HUES48 (cell line): ENCODE results near the gene ITGB4.
"Not testable (repeated sequence)": the region's sequence is repeated elsewhere in the genome, so short reads cannot be mapped to it uniquely, and the experiment has no call there.

Source experiments
- H3K27ac ChIP-seq: one replicate; pipeline ENCODE4 v1.7.0; 2013; ENCODE audit warnings: low read depth, low read length, inconsistent platforms
- H3K27me3 ChIP-seq: 2 replicates; pipeline ENCODE4 v1.6.1; 2013; ENCODE audit warnings: mild to moderate bottlenecking, low read length; ENCODE audit not compliant: control insufficient read depth, insufficient read depth
- H3K36me3 ChIP-seq: 2 replicates; pipeline ENCODE4 v1.6.1; 2013; ENCODE audit warnings: low read length; ENCODE audit not compliant: control insufficient read depth, insufficient read depth
- H3K4me1 ChIP-seq: 2 replicates; pipeline ENCODE4 v1.6.1; 2013; ENCODE audit warnings: mild to moderate bottlenecking, low read length; ENCODE audit not compliant: control insufficient read depth, insufficient read depth
- H3K4me3 ChIP-seq: 2 replicates; pipeline ENCODE4 v1.5.1; 2013; ENCODE audit warnings: mild to moderate bottlenecking, low read depth, low read length
- H3K9ac ChIP-seq: 2 replicates; pipeline ENCODE4 v1.6.1; 2013; ENCODE audit warnings: mild to moderate bottlenecking, low read depth, low read length, moderate library complexity
- H3K9me3 ChIP-seq: 2 replicates; pipeline ENCODE4 v1.6.1; 2013; ENCODE audit warnings: low read length; ENCODE audit not compliant: control insufficient read depth, insufficient read depth

The ITGB4 gene

DNA sequence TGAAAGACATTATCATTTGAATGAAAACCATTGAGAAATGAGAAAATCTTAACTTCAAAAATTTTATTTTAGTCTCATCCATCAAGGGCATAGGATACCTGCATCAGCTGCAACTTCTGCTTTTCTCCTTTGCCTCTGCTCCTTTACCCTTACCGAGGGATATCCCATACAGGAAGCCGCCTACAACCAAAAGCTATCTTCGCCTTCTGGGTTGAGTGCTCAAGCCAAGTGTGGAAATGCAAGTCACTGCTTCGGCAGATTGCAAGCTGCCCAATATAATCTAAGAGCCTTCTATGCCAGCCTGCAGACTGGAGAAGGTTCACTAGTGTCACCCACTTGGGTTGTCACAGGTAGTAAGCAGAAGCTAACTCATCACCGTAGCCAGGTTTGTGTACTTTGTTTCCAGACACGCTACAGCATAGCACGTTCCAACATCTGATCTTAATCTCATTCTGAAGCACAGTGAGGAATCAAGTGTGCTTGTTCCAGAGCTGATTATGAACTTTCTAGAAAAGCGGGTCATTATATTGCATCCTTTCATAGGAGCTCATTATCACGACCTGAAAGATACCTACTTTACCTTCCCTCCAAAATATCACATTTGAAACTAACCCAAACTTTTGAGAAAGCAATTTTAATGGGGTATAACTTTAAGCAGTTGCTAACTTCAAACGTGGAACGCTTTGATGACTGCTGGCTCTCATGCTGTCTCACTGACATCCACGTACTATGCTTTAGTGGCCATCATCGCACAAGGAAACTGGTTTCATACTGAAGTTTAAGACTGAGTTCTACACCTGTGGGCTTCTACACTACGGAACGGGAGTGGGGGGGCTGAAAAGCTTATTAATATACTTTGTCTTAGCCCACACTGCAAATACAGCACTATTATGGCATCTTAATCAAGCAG, 55.4 kb downstream of the ITGB4 start:
- H3K36me3 ChIP-seq = peaks cover 28% of the 10 kb centered on the region
- H3K27ac ChIP-seq = peak overlapping the region; percentile 29
- H3K4me3 ChIP-seq = peak overlapping the region; percentile 86; the same call in 1 of the 2 replicates
- H3K4me1 ChIP-seq = no peaks in the 10 kb centered on the region
- no peaks in the 10 kb centered on the region for H3K27me3 ChIP-seq
- H3K9ac ChIP-seq = no peak overlapping the region
- H3K9me3 ChIP-seq = no peaks in the 10 kb centered on the region

DNA sequence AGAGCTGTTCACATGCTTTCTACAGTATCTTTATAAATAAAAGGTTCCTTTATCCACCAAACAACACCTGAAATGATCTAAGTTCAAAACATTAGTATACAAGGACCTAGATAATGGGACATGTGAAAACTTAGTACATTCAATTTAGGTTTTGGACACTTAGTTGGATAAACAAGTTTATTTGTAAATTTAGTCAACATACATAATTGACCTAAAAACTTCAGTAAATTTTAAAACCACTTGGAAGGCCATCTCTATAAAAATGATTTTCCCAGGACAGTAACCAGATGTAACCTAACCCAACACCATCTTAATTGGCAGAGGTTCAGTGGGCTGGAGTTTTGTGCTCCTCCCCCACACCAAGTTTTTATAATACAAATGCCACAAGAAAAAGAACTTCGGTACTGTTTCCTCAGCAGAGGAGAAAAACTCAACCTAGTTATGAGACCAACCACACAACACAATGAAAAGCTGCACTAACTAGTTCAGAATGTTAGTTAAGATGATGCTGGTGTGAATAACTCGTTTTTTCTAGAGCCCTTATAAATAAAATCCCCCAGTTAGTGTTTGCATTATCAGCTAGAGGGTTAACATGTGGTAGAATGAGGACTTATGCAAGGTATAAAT, 56.1 kb downstream of the ITGB4 start:
- Histone ChIP-seq H3K27ac (peak overlapping the region; percentile 29), H3K9ac (no peak overlapping the region), H3K36me3 (peaks cover 28% of the 10 kb centered on the region), H3K4me1 (no peaks in the 10 kb centered on the region), H3K4me3 (peak overlapping the region; percentile 86), H3K9me3 (no peaks in the 10 kb centered on the region), H3K27me3 (no peaks in the 10 kb centered on the region)

DNA sequence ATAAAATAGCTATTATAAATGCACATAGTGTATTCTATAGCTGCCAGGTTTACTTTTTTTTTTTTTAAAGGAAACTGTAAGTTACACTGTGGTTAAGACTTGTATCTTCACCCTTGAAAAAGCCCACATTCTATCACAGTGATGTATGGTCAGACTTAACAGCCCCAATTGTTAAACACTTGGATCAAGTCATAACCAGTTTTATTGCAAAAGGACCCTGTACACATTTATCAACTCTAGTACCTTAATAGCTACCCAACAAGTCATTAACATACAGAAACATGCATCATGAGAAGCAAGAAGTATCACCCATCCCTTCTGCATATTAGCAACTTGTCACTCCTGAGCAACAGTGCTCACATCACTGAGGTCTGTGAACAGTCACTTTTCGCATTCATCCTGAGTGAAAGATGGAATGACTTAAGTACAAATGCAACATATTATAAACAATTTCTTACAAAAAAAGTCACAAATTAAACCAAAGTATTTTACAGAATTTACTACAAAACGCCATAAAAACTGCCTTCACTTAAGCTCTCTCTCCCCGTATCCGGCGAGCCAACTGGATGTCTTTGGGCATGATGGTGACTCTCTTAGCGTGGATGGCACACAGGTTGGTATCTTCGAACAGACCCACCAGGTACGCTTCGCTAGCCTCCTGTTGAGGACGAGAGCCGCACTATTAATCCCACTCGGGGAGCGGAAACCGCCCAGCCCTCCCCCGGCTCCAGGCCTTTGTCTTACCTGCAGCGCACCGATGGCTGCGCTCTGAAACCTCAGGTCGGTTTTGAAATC, 57.0 kb downstream of the ITGB4 start:
- not testable (repeated sequence) for H3K4me1 ChIP-seq
- H3K9ac ChIP-seq = peak overlapping the region; percentile 98

DNA sequence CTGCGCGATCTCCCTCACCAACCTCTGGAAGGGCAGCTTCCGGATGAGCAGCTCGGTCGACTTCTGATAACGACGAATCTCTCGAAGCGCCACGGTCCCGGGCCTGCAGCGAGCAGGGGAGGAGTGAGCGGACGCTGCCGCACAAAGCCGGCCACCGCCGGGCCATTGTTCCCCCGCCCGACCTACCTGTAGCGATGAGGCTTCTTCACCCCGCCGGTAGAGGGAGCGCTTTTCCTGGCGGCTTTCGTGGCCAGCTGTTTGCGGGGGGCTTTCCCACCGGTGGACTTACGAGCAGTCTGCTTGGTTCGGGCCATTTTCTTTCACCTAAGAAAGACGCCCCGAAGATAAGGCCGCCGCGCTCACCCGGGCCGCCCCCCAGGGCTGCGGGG, 57.6 kb downstream of the ITGB4 start:
- H3K36me3 ChIP-seq = peaks cover 28% of the 10 kb centered on the region
- peak overlapping the region; percentile 98 for H3K27ac ChIP-seq
- peak overlapping the region; percentile 98 for H3K9ac ChIP-seq
- no peaks in the 10 kb centered on the region for H3K9me3 ChIP-seq
- H3K27me3 ChIP-seq = no peaks in the 10 kb centered on the region
- peak overlapping the region; percentile 86 for H3K4me3 ChIP-seq
- peaks cover 9% of the 10 kb centered on the region for H3K4me1 ChIP-seq

More for the DNA sequence above, 57.0 kb downstream of the ITGB4 start:
- not testable (repeated sequence) for H3K27me3 ChIP-seq, H3K9me3 ChIP-seq
- peak overlapping the region; percentile 98 for H3K27ac ChIP-seq
- peaks cover 28% of the 10 kb centered on the region for H3K36me3 ChIP-seq
- H3K4me3 ChIP-seq = peak overlapping the region; percentile 86

DNA sequence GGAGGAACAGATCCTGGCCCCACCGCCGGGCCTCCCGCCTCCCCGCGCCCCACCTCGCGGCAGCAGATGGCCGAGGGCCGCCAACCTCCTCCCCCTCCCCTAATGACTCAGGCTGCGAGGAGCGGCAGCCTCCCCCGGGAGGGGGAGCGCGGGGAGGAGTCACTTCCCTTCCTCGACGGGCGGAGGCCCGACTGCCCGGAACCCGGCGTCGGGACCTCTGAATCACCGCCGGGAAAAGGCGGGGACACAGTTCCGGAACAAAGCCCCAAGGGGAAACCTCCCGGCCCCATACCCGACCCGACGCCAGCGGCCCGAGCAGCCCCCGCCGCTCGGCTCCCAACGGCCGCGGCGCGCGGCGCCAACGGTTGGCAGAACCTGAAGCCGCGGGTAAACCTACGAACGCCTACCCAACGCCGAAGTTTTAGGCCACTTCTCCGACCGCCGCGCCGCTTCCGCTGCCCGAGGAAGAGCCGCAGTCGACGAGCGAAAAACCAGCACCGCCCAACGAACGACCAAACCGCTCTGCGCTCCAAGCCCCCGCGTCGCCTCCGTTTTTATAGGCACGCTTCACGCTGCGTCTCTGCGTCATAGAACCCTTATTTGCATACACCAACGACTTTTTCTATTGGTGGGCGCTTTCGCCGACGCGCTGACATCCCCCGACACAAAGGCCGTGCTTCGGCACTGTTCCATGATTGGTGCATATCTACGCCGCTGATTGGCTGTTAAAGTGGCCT, 58.2 kb downstream of the ITGB4 start:
- Histone ChIP-seq H3K27ac (peak overlapping the region; percentile 98), H3K9me3 (no peaks in the 10 kb centered on the region), H3K27me3 (no peaks in the 10 kb centered on the region), H3K4me3 (peak overlapping the region; percentile 86), H3K36me3 (peaks cover 28% of the 10 kb centered on the region), H3K4me1 (peaks cover 14% of the 10 kb centered on the region), H3K9ac (peak overlapping the region; percentile 98)

DNA sequence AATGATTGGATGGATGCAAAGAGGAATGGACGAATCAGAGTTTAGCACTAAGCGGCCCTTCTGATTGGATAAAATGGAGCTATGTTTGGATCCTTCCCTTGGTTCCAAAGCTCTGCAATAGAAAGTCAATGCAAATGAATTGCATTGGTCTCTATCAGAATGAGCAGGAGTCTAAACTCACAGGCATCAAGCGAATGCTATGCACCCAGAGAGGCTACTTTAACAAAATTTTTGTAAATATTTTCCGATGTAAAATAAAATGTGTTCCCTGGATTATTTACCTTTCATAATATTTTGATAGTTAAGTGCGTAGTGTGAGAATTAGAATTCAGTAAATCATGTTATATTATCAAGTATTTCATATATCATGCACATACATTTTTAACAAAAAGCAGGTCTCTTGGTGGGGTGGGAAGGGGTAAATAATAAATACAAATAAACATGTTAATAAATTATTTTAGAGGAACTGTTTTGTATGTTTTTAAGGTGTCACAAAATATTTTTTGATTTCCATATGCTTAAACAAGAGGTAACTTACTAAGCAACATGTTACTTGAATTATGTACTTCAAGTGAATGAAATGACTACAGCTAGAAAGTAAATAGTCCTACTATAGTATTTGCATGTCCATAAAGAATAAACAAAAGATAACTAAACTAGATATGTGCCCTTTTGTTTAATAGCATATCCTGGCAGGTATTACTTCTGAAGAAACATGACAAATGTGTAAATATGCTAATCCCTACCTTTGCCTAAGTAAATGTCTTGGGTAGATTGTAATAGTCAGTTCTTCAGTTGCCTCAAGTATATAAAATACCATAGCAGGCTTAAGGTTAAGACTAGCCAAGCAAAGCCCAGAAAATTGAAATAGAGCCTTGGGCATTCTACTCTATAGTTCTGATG, 59.0 kb downstream of the ITGB4 start:
- H3K36me3 ChIP-seq = peaks cover 28% of the 10 kb centered on the region
- peaks cover 16% of the 10 kb centered on the region for H3K4me1 ChIP-seq
- H3K27me3 ChIP-seq = no peaks in the 10 kb centered on the region
- H3K9ac ChIP-seq = no peak overlapping the region
- H3K9me3 ChIP-seq = no peaks in the 10 kb centered on the region
- no peak overlapping the region for H3K4me3 ChIP-seq
- peak overlapping the region; percentile 51 for H3K27ac ChIP-seq

DNA sequence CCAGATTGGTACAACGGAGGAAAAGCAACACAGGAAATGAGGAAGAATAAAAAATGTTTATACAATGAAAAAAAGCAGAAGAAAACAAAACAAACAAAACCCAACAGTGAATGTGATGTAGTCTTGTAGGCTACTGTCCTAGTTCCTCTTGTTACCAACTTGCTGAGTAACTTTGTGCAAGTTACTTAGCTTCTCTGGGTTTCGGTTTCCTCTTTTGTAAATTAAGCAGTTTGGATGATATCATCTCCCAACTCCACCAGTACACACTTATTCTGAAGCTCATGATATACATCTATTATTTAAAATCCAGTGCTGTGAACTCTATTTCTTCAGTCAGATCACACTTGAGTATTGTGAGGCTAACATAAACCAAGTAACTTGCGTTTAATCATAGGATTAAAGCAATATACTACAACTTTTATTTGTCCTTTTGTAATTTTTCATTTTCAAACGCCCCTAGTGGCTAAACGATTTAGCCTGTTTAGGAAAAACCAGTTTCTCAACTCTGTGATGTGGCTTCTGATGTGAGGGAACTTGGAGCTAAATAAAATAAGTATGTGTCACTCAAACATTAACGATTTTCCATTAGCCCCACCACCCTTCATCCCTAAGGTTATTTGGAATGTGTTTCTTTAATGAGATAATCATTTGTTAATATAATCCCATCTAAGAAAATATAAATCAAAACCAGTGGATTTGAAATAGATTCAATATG, 62.0 kb downstream of the ITGB4 start:
- H3K27ac ChIP-seq = peak overlapping the region; percentile 100
- H3K9me3 ChIP-seq = no peaks in the 10 kb centered on the region
- no peak overlapping the region for H3K9ac ChIP-seq
- no peaks in the 10 kb centered on the region for H3K27me3 ChIP-seq
- peaks cover 10% of the 10 kb centered on the region for H3K36me3 ChIP-seq
- peaks cover 27% of the 10 kb centered on the region for H3K4me1 ChIP-seq
- no peak overlapping the region; the same call in 1 of the 2 replicates for H3K4me3 ChIP-seq

DNA sequence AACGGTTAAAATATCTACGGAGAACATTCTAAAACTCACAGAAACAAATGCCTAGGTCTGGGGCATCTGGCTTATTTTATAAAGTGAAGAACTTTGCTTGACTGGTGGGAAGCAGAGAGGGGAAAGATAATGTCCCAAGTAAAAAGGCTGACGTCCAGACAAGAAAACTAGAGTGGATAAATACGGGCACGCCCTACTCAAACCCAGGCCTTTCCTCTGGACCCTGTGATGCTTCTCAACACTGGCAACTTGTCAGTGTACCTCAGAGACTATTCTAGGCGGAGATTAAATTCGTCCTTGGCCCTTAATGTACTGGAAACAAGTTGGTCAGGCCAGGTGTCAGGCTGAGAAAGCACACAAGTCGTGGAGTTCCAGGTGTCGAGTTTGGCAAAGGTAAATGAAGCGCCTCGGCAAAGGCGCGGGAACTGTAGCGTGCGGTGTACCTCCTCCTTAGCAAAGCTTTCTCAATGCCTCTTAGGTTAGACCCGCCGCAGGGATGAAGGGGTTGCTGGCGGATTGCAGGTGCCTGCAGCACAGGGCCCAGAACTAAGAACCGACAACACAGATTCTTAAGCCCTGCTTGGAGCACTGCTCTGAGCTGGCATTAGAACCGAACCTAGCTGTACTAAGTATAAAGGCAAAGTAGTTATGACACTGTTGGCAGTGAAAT, 62.7 kb downstream of the ITGB4 start:
- peak overlapping the region; percentile 100 for H3K27ac ChIP-seq
- H3K9me3 ChIP-seq = no peaks in the 10 kb centered on the region
- H3K4me3 ChIP-seq = peak overlapping the region; percentile 99
- H3K27me3 ChIP-seq = no peaks in the 10 kb centered on the region
- 0 out of 2 replicates have a peak, but pooled peaks cover 4% of the 10 kb centered on the region for H3K36me3 ChIP-seq
- peak overlapping the region; percentile 15; the same call in 1 of the 2 replicates for H3K9ac ChIP-seq
- H3K4me1 ChIP-seq = peaks cover 27% of the 10 kb centered on the region

DNA sequence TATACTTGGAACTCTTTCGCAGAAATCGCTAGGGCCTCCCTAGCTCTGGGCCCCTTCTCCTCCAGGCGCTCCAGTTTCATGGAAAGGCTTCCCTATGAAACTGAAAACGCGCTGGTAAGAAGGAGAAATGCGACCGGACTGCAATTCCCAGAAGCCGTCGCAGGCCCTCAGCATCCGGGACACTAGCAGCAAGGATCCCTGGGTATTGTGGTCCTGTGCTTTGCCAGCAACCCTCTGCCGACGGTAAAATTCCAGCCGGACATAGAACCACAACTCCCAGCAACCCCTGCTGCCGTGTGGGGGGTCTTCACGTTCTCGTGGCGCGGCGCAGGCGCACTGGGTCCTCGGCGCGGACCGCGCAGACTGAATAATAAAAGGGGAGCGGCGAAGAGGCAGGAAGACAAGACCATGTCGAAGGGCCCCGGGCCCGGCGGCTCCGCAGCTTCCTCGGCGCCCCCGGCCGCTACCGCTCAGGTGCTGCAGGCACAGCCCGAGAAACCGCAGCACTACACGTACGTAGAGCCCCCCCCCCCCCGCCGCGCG, 63.3 kb downstream of the ITGB4 start, which contains the start of gene UNK:
Gene UNK, plus strand, starts transcription at position 334 of the 543 bp plus-strand sequence. Its CDS starts 75 bp downstream, at position 409.
- Histone ChIP-seq H3K4me3 (peak within 1 kb of the TSS; percentile 99), H3K27me3 (no peaks in the 10 kb centered on the region), H3K36me3 (0 out of 2 replicates have a peak, but pooled peaks cover 4% of the 10 kb centered on the region), H3K9ac (peak within 1 kb of the TSS; percentile 100), H3K9me3 (no peaks in the 10 kb centered on the region), H3K4me1 (peaks cover 27% of the 10 kb centered on the region), H3K27ac (peak within 1 kb of the TSS; percentile 100)
